GM21619 (cell line): ENCODE measurements around the gene PODXL.

ENCODE experiments used
- ATAC-seq: cut with Tn5 transposase; IDR thresholded peaks from one replicate; pipeline ENCODE4 v1.9.1; 2021; ENCODE audit not compliant: unreplicated experiment

The PODXL gene

GRCh38 chr7:131556053-131556908, at the start of gene PODXL:
TSS of gene PODXL (minus strand) at chr7:131556628. CDS start at chr7:131556359, 269 bp downstream.
- peak; percentile 81 for ATAC-seq

GRCh38 chr7:131605280-131605878, 49.0 kb upstream of the PODXL start:
- no peak for ATAC-seq

- ATAC-seq, result no peak
Measured at GRCh38 chr7:131604841-131605279, 48.4 kb upstream of the PODXL start.

GRCh38 chr7:131603932-131604331, 47.5 kb upstream of the PODXL start:
- no peak for ATAC-seq

- no peak for ATAC-seq
Measured at GRCh38 chr7:131602994-131603372, 46.6 kb upstream of the PODXL start.

- ATAC-seq, result no peak
Measured at GRCh38 chr7:131602304-131602993, 46.0 kb upstream of the PODXL start.

- ATAC-seq, result no peak
Measured at GRCh38 chr7:131600085-131600881, 43.9 kb upstream of the PODXL start.

- no peak for ATAC-seq
Measured at GRCh38 chr7:131596785-131597184, 40.4 kb upstream of the PODXL start.

GRCh38 chr7:131595699-131596098, 39.3 kb upstream of the PODXL start:
- ATAC-seq, result no peak

- no peak for ATAC-seq
Measured at GRCh38 chr7:131591687-131592319, 35.4 kb upstream of the PODXL start.

- no peak for ATAC-seq
Measured at GRCh38 chr7:131587315-131587923, 31.0 kb upstream of the PODXL start.

- no peak for ATAC-seq
Measured at GRCh38 chr7:131586759-131587158, 30.3 kb upstream of the PODXL start.

GRCh38 chr7:131586259-131586658, 29.8 kb upstream of the PODXL start:
- no peak for ATAC-seq

GRCh38 chr7:131583430-131583829, 27.0 kb upstream of the PODXL start:
- no peak for ATAC-seq

- ATAC-seq, result no peak
Measured at GRCh38 chr7:131581241-131582051, 25.0 kb upstream of the PODXL start.

- ATAC-seq, result no peak
Measured at GRCh38 chr7:131578602-131579001, 22.2 kb upstream of the PODXL start.

- no peak for ATAC-seq
Measured at GRCh38 chr7:131574741-131575140, 18.3 kb upstream of the PODXL start.

- no peak for ATAC-seq
Measured at GRCh38 chr7:131570401-131570800, 14.0 kb upstream of the PODXL start.

GRCh38 chr7:131568970-131569369, 12.5 kb upstream of the PODXL start:
- no peak for ATAC-seq
